GM18907 (cell line): ENCODE results near the gene YIF1A.
"Not testable (repeated sequence)": the region's sequence is repeated elsewhere in the genome, so short reads cannot be mapped to it uniquely, and the experiment has no call there.

Source experiments
- ATAC-seq: cut with Tn5 transposase; IDR thresholded peaks from one replicate; pipeline ENCODE4 v1.9.1; 2021; ENCODE audit warnings: mild to moderate bottlenecking, moderate library complexity; ENCODE audit not compliant: unreplicated experiment

The YIF1A gene

GRCh38 chr11:66287211-66287888 is 1.6 kb downstream of the YIF1A start:
- no peak for ATAC-seq

GRCh38 chr11:66286699-66287098 is 2.2 kb downstream of the YIF1A start:
- no peak for ATAC-seq

- no peak for ATAC-seq
These were observed 3.5 kb downstream of the YIF1A start for GRCh38 chr11:66285250-66285947.

GRCh38 chr11:66284526-66285078 is 4.3 kb downstream of the YIF1A start:
- no peak for ATAC-seq

GRCh38 chr11:66283461-66284105 is 5.4 kb downstream of the YIF1A start:
- no peak for ATAC-seq

GRCh38 chr11:66282468-66283455 is 6.2 kb downstream of the YIF1A start:
- ATAC-seq = peak; percentile 59

- ATAC-seq = no peak
These were observed 7.0 kb downstream of the YIF1A start for GRCh38 chr11:66281776-66282467.

GRCh38 chr11:66281001-66281400 is 7.9 kb downstream of the YIF1A start:
- ATAC-seq = no peak

GRCh38 chr11:66280428-66280827 is 8.5 kb downstream of the YIF1A start:
- no peak for ATAC-seq

- ATAC-seq = no peak
These were observed 9.7 kb downstream of the YIF1A start for GRCh38 chr11:66279092-66279734.

- ATAC-seq = no peak
These were observed 10.4 kb downstream of the YIF1A start for GRCh38 chr11:66278363-66279091.

- no peak for ATAC-seq
These were observed 11.2 kb downstream of the YIF1A start, which contains the start of gene CNIH2 for GRCh38 chr11:66277471-66278362. Gene CNIH2, plus strand, starts transcription at chr11:66278175. Its CDS starts 282 bp downstream, at chr11:66278457.

GRCh38 chr11:66277064-66277463 is 11.9 kb downstream of the YIF1A start:
- ATAC-seq = not testable (repeated sequence)

GRCh38 chr11:66276619-66277018 is 12.3 kb downstream of the YIF1A start:
- not testable (repeated sequence) for ATAC-seq

- ATAC-seq = no peak
These were observed 12.8 kb downstream of the YIF1A start for GRCh38 chr11:66275984-66276612.

- no peak for ATAC-seq
These were observed 13.5 kb downstream of the YIF1A start for GRCh38 chr11:66275396-66275795.

GRCh38 chr11:66274219-66274618 is 14.7 kb downstream of the YIF1A start:
- ATAC-seq = no peak
